CD14-positive monocyte (primary cell): Measurements from ENCODE around the gene TRIM29. TPM values are rescaled to one million over a fixed set of nuclear protein-coding genes. Genes with fewer than 3 reads are reported as not detected.

Experiments
- DNase-seq, 3 donors: peaks; one replicate each; pipeline ENCODE4 v3.0.0-alpha.2; 2011 to 2022
- H2AFZ ChIP-seq: 2 replicates; pipeline ENCODE4 v1.6.0; 2012; ENCODE audit warnings: mild to moderate bottlenecking, low read depth, low read length, inconsistent platforms; ENCODE audit not compliant: insufficient read depth, poor library complexity, severe bottlenecking
- H3K27ac ChIP-seq, 2 donors: 1 replicate in 1 of 2; 2 replicates in 1 of 2; pipeline ENCODE4 v1.5.1; 2012 to 2013; ENCODE audit warnings: low read length in 2 of 2, control low read depth in 1 of 2, inconsistent platforms in 1 of 2, low read depth in 1 of 2, mild to moderate bottlenecking in 1 of 2
- H3K27me3 ChIP-seq, 2 donors: one replicate each; pipeline versions ENCODE4 v1.6.0 to v1.6.1; 2011 to 2013; ENCODE audit warnings: low read length in 2 of 2; ENCODE audit not compliant: control insufficient read depth in 2 of 2, insufficient read depth in 2 of 2
- H3K36me3 ChIP-seq, 2 donors: replicated peaks in 1 of 2; 1 replicate in 1 of 2; 2 replicates in 1 of 2; pipeline versions ENCODE4 v1.5.1 to v1.6.1; 2012 to 2013; ENCODE audit warnings: low read length in 2 of 2, control low read depth in 1 of 2, inconsistent platforms in 1 of 2, mild to moderate bottlenecking in 1 of 2; ENCODE audit not compliant: insufficient read depth in 2 of 2, control insufficient read depth in 1 of 2
- H3K4me1 ChIP-seq, 2 donors: 1 replicate in 1 of 2; 2 replicates in 1 of 2; pipeline versions ENCODE4 v1.5.1 to v1.6.1; 2012 to 2013; ENCODE audit warnings: low read length in 2 of 2, control low read depth in 1 of 2, inconsistent platforms in 1 of 2, mild to moderate bottlenecking in 1 of 2, moderate library complexity in 1 of 2; ENCODE audit not compliant: insufficient read depth in 2 of 2, control insufficient read depth in 1 of 2
- H3K4me2 ChIP-seq: replicated peaks from 2 replicates; pipeline ENCODE3; 2012; ENCODE audit warnings: low read length, moderate library complexity, mild to moderate bottlenecking; ENCODE audit not compliant: poor library complexity, severe bottlenecking; ENCODE audit errors: extremely low read depth
- H3K4me3 ChIP-seq, 3 experiments: fragments of 200-600 bp in 1 of 3; sonication (generic) in 1 of 3; replicated peaks in 1 of 3; 1 replicate in 2 of 3; 2 replicates in 1 of 3; pipeline ENCODE4 v1.5.1; 2011 to 2013; ENCODE audit warnings: low read length in 3 of 3, mild to moderate bottlenecking in 3 of 3, control low read depth in 2 of 3, low read depth in 2 of 3, inconsistent platforms in 1 of 3, moderate library complexity in 1 of 3
- H3K79me2 ChIP-seq: 2 replicates; pipeline ENCODE4 v1.6.0; 2012; ENCODE audit warnings: mild to moderate bottlenecking, control low read depth, inconsistent platforms, low read length, moderate library complexity; ENCODE audit not compliant: insufficient read depth
- H3K9ac ChIP-seq: 2 replicates; pipeline ENCODE4 v1.6.0; 2017; ENCODE audit warnings: low read length, mild to moderate bottlenecking; ENCODE audit not compliant: insufficient read depth, poor library complexity, severe bottlenecking
- H3K9me3 ChIP-seq, 2 donors: replicated peaks in 1 of 2; 1 replicate in 1 of 2; 2 replicates in 1 of 2; pipeline versions ENCODE4 v1.5.1 to v1.6.1; 2012 to 2013; ENCODE audit warnings: low read length in 2 of 2, control low read depth in 1 of 2; ENCODE audit not compliant: control insufficient read depth in 1 of 2, insufficient read depth in 1 of 2
- H4K20me1 ChIP-seq: 2 replicates; pipeline ENCODE4 v1.6.0; 2012; ENCODE audit warnings: mild to moderate bottlenecking, low read length, control low read depth, moderate library complexity; ENCODE audit not compliant: insufficient read depth
- H3K27ac Mint-ChIP-seq, 7 donors: one replicate each; pipeline ENCODE4 v1.8.0; 2020; ENCODE audit warnings: mild to moderate bottlenecking in 7 of 7, mixed read lengths in 7 of 7, moderate library complexity in 6 of 7, inconsistent platforms in 2 of 7
- H3K27me3 Mint-ChIP-seq, 3 donors: one replicate each; pipeline ENCODE4 v1.8.0; 2021 to 2022; ENCODE audit warnings: low read depth in 3 of 3, mild to moderate bottlenecking in 3 of 3, mixed read lengths in 3 of 3, moderate library complexity in 3 of 3, inconsistent platforms in 1 of 3
- H3K36me3 Mint-ChIP-seq, 2 donors: one replicate each; pipeline ENCODE4 v1.8.0; 2020; ENCODE audit warnings: mixed read lengths in 2 of 2, inconsistent platforms in 1 of 2, mild to moderate bottlenecking in 1 of 2
- H3K4me1 Mint-ChIP-seq: one replicate; pipeline ENCODE4 v1.8.0; 2020; ENCODE audit warnings: mild to moderate bottlenecking, mixed read lengths
- H3K4me3 Mint-ChIP-seq, 2 donors: one replicate each; pipeline ENCODE4 v1.8.0; 2020; ENCODE audit warnings: mild to moderate bottlenecking in 2 of 2, mixed read lengths in 2 of 2, moderate library complexity in 1 of 2
- H3K9me3 Mint-ChIP-seq, 7 donors: one replicate each; pipeline ENCODE4 v1.8.0; 2020 to 2022; ENCODE audit warnings: mixed read lengths in 7 of 7, mild to moderate bottlenecking in 6 of 7, moderate library complexity in 6 of 7, inconsistent platforms in 2 of 7
- WGBS: methylation state at CpG from one replicate; pipeline ENCODE4 v1.1.5; 2013; ENCODE audit warnings: missing lambda C conversion rate; ENCODE audit not compliant: insufficient coverage; 5-methylcytosine and 5-hydroxymethylcytosine counted together
- intact Hi-C, 2 donors: fragments of 100-400 bp; cut with micrococcal nuclease; formaldehyde crosslinking; loops; one replicate each; pipeline versions ENCODE4 v1.15.0 to v1.15.1; 2023
- polyA plus RNA-seq, 3 donors: library from polyadenylated mRNA; depleted of rRNA in 1 of 3; unstranded in 2 of 3; stranded (reverse) in 1 of 3; fragments of 300-500 nt in 2 of 3; fragments of >200 nt in 1 of 3; fragmentation: Illumina TruSeq in 2 of 3; gene quantifications; 1 replicate in 2 of 3; 2 replicates in 1 of 3; pipeline ENCODE4 v1.2.3, GENCODE V29; 2012 to 2021
- TF ChIP-seq, protein P1 (sequence below): fragments of 200-600 bp; IDR thresholded peaks from one replicate; pipeline ENCODE4 v1.8.0; 2022; ENCODE audit warnings: antibody characterized with exemption, mild to moderate bottlenecking

TRIM29 gene
- polyA plus RNA-seq, 3 donors: not detected

DNA sequence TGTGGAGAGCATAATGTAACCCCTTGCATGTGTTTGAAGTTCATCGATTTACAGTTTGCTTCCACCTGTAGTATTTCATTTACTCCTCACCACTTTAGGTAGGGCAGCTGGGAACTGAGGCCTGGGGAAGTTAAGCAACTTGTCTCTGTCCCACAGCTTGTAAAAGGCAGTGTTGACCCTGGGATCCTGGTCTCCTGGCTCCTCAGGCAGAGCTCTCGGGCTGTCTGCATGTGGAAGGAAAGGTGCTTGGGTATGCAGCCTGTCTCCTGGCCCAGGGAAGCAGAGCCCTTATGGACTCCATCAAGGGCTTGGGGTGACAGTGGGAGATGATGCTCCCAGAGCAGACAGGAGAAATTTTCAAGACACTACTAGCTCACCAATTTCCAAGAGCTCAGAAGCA lies 49.9 kb downstream of the TRIM29 start:
- Histone ChIP-seq H3K9ac (no peak overlapping the region), H3K27ac (no peak overlapping the region), H3K4me3 (no peak overlapping the region), H3K4me2 (no peak overlapping the region), H3K9me3 (no peaks in the 10 kb centered on the region), H2AFZ (no peak overlapping the region), H3K79me2 (no peaks in the 10 kb centered on the region), H3K4me1 (no peaks in the 10 kb centered on the region), H3K36me3 (no peaks in the 10 kb centered on the region), H4K20me1 (no peaks in the 10 kb centered on the region), H3K27me3 (no peaks in the 10 kb centered on the region)
- intact Hi-C loops: no loop called here
- no peak for DNase-seq
- Mint-ChIP-seq H3K27me3 (peaks cover 1 to 11% (median 7%) of the 10 kb centered on the region in 3 donors), H3K27ac (no peak overlapping the region), H3K36me3 (no peaks in the 10 kb centered on the region), H3K4me3 (no peak overlapping the region), H3K4me1 (no peaks in the 10 kb centered on the region), H3K9me3 (peaks cover 0 to 6% (median 0%) of the 10 kb centered on the region in 7 donors)
- WGBS: 89% methylated on average over 1 of the region's 2 CpGs
- TF ChIP-seq, protein P1, sequence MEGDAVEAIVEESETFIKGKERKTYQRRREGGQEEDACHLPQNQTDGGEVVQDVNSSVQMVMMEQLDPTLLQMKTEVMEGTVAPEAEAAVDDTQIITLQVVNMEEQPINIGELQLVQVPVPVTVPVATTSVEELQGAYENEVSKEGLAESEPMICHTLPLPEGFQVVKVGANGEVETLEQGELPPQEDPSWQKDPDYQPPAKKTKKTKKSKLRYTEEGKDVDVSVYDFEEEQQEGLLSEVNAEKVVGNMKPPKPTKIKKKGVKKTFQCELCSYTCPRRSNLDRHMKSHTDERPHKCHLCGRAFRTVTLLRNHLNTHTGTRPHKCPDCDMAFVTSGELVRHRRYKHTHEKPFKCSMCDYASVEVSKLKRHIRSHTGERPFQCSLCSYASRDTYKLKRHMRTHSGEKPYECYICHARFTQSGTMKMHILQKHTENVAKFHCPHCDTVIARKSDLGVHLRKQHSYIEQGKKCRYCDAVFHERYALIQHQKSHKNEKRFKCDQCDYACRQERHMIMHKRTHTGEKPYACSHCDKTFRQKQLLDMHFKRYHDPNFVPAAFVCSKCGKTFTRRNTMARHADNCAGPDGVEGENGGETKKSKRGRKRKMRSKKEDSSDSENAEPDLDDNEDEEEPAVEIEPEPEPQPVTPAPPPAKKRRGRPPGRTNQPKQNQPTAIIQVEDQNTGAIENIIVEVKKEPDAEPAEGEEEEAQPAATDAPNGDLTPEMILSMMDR: no peak

DNA sequence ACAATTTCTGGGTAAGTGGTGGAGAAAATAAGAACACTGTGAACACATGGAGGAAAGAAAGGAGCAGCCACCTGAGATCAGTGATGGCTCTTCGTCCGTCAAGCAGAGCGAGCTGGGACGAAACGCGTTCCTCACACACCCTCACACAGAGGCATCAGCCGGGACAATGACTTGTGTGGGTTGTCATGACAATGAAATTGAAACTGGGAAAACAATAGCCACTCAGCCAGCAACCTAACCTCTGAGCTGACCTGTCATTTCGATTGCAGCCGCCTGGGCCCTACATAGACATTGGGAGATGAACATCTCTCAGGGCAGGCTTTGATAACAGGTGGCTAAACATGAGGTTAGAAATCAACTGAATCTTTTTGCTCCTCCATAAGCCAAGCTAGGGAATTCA lies 51.3 kb downstream of the TRIM29 start:
- no peak overlapping the region for H3K4me2 ChIP-seq
- no peaks in the 10 kb centered on the region for H3K4me1 ChIP-seq
- H3K27ac ChIP-seq: no peak overlapping the region
- peaks cover 0 to 13% (median 5%) of the 10 kb centered on the region in 7 donors for H3K9me3 Mint-ChIP-seq
- intact Hi-C loops: no loop called here
- H3K36me3 ChIP-seq: no peaks in the 10 kb centered on the region
- no peaks in the 10 kb centered on the region for H3K36me3 Mint-ChIP-seq
- no peak overlapping the region for H3K9ac ChIP-seq
- H3K27me3 Mint-ChIP-seq: peaks cover 1 to 6% (median 3%) of the 10 kb centered on the region in 3 donors
- H3K4me3 Mint-ChIP-seq: no peak overlapping the region
- TF ChIP-seq, protein P1: no peak
- no peak for DNase-seq
- no peaks in the 10 kb centered on the region for H3K79me2 ChIP-seq
- H2AFZ ChIP-seq: no peak overlapping the region
- no CpG with 5 or more reads among the region's 9 CpGs for WGBS
- H3K27ac Mint-ChIP-seq: no peak overlapping the region
- no peaks in the 10 kb centered on the region for H3K27me3 ChIP-seq
- no peaks in the 10 kb centered on the region for H3K4me1 Mint-ChIP-seq
- H3K4me3 ChIP-seq: no peak overlapping the region
- no peaks in the 10 kb centered on the region for H4K20me1 ChIP-seq
- H3K9me3 ChIP-seq: no peaks in the 10 kb centered on the region
